Peyer's patch (tissue), 4 donors: Measurements from ENCODE around the gene GNAL.

Experiments used
- POLR2A ChIP-seq, 2 donors: fragments of 450-650 bp; IDR thresholded peaks; one replicate each; pipeline ENCODE4 v1.5.1; 2017; ENCODE audit warnings: antibody characterized with exemption in 2 of 2, mild to moderate bottlenecking in 2 of 2, moderate library complexity in 2 of 2
- TF ChIP-seq, protein P1 (sequence below), 6 experiments: fragments of 450-650 bp in 4 of 6; fragments of 200-600 bp in 2 of 6; sonication (generic) in 1 of 6; IDR thresholded peaks; one replicate each; pipeline ENCODE4 v1.5.1; 2017 to 2019; ENCODE audit warnings: antibody characterized with exemption in 6 of 6, mild to moderate bottlenecking in 3 of 6, moderate library complexity in 1 of 6

DNA sequence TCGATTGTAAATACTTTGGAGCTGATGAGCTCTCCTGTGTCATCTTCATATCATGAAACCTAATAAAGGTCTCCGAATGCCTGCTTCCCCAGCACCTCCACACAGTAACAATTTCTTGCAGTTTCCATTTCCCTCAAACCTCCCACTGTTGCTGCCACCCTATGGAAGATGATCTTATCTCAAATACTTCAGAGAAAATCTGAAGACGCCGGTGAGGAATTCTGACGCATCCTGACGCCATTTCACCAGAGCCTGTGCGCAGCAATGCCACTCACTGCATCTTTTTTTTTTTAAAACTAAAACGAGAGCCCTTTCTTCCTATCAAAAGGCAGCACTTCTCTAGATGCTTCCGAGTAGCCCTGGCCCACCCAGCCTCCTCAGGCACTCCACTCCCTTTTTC, 31.9 kb upstream of the GNAL start:
- no peak for TF ChIP-seq POLR2A (IDR thresholded peaks at IDR 0.05)
- TF ChIP-seq, protein P1, sequence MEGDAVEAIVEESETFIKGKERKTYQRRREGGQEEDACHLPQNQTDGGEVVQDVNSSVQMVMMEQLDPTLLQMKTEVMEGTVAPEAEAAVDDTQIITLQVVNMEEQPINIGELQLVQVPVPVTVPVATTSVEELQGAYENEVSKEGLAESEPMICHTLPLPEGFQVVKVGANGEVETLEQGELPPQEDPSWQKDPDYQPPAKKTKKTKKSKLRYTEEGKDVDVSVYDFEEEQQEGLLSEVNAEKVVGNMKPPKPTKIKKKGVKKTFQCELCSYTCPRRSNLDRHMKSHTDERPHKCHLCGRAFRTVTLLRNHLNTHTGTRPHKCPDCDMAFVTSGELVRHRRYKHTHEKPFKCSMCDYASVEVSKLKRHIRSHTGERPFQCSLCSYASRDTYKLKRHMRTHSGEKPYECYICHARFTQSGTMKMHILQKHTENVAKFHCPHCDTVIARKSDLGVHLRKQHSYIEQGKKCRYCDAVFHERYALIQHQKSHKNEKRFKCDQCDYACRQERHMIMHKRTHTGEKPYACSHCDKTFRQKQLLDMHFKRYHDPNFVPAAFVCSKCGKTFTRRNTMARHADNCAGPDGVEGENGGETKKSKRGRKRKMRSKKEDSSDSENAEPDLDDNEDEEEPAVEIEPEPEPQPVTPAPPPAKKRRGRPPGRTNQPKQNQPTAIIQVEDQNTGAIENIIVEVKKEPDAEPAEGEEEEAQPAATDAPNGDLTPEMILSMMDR (IDR thresholded peaks at IDR 0.05) = no peak
